HepG2 (cell line): ENCODE results near the gene HSPA6. TPM values are rescaled to one million over a fixed set of nuclear protein-coding genes. Genes with fewer than 3 reads are reported as not detected.
A peak's percentile ranks its signal among the peaks of the same experiment; 100 is the strongest.
"Not testable (repeated sequence)": the region's sequence is repeated elsewhere in the genome, so short reads cannot be mapped to it uniquely, and the experiment has no call there.

ENCODE experiments used
- ATAC-seq: fragments of 200-7000 bp; cut with Tn5 transposase; 3 replicates; pipeline ENCODE4 v1.9.1; 2020; ENCODE audit warnings: mild to moderate bottlenecking, moderate library complexity
- BruUV-seq: library from RNA; stranded (reverse); fragments of 400-500 nt; replicated peaks from 2 replicates; lab custom pipeline; 2021; lab: Mats Ljungman, UMichigan
- CTCF ChIA-PET: fragments of 300-600 bp; formaldehyde crosslinking; extraction: SDS; loops from one replicate; lab custom pipeline; 2021; ENCODE audit warnings: low total read pairs, inconsistent platforms, low intra/inter-chr PET ratio; lab: Yijun Ruan, JAX
- POLR2A ChIA-PET: fragments of 350-600 bp; sonication (Branson Sonifier 250); formaldehyde crosslinking; loops from one replicate; lab custom pipeline; 2020; ENCODE audit warnings: antibody characterized with exemption, inconsistent platforms; lab: Yijun Ruan, JAX
- DNase-seq: peaks from one replicate; pipeline ENCODE4 v3.0.0-alpha.2; 2015; ENCODE audit warnings: low spot score
- FAIRE-seq: peaks from 3 replicates; lab custom pipeline; 2011; peaks lifted over from hg19 to GRCh38; lab: Jason Lieb, UNC
- H2AFZ ChIP-seq: one replicate; pipeline ENCODE4 v1.6.1; 2011; ENCODE audit warnings: low read length, inconsistent platforms
- H3K27ac ChIP-seq: fragments of 300-600 bp; 3 replicates; pipeline ENCODE4 v1.8.0; 2011; ENCODE audit warnings: mixed run types, mild to moderate bottlenecking, mixed read lengths, low read length, inconsistent platforms; ENCODE audit not compliant: insufficient read depth; ENCODE audit errors: extremely low read length
- H3K27me3 ChIP-seq, 2 experiments: fragments of 200-600 bp in 1 of 2; 2 replicates in 1 of 2; 3 replicates in 1 of 2; pipeline versions ENCODE4 v1.6.0 to v1.8.0; 2011; ENCODE audit warnings: low read length in 2 of 2, mild to moderate bottlenecking in 2 of 2, moderate library complexity in 2 of 2, inconsistent platforms in 1 of 2; ENCODE audit not compliant: insufficient read depth in 2 of 2, control insufficient read depth in 1 of 2
- H3K36me3 ChIP-seq, 2 experiments: fragments of 200-600 bp in 1 of 2; replicated peaks in 1 of 2; 2 replicates in 1 of 2; 3 replicates in 1 of 2; pipeline versions ENCODE4 v1.5.1 to v1.8.0; 2011; ENCODE audit warnings: low read length in 2 of 2, inconsistent platforms in 1 of 2; ENCODE audit not compliant: insufficient read depth in 2 of 2, control insufficient read depth in 1 of 2
- H3K4me1 ChIP-seq: 2 replicates; pipeline ENCODE4 v1.5.1; 2012; ENCODE audit warnings: low read length, inconsistent platforms; ENCODE audit not compliant: insufficient read depth
- H3K4me2 ChIP-seq: 2 replicates; pipeline ENCODE4 v1.6.0; 2011; ENCODE audit warnings: low read depth, low read length, inconsistent platforms
- H3K4me3 ChIP-seq, 3 experiments: fragments of 200-600 bp in 1 of 3; sonication (generic), shearing (Covaris generic) in 1 of 3; replicated peaks in 1 of 3; 2 replicates each; pipeline ENCODE4 v1.5.1; 2011 to 2016; ENCODE audit warnings: low read length in 3 of 3, inconsistent platforms in 2 of 3, low read depth in 2 of 3, mild to moderate bottlenecking in 2 of 3, control low read depth in 1 of 3, mixed read lengths in 1 of 3; ENCODE audit not compliant: insufficient read depth in 1 of 3
- H3K79me2 ChIP-seq: one replicate; pipeline ENCODE4 v1.6.1; 2011; ENCODE audit warnings: low read length, inconsistent platforms; ENCODE audit not compliant: insufficient read depth
- H3K9ac ChIP-seq: 2 replicates; pipeline ENCODE4 v1.6.0; 2011; ENCODE audit warnings: mild to moderate bottlenecking, low read depth, low read length, inconsistent platforms; ENCODE audit not compliant: insufficient read depth
- H3K9me3 ChIP-seq: 2 replicates; pipeline ENCODE4 v1.5.1; 2012; ENCODE audit warnings: mild to moderate bottlenecking, low read length
- H4K20me1 ChIP-seq: 2 replicates; pipeline ENCODE4 v1.6.0; 2011; ENCODE audit warnings: inconsistent platforms, mild to moderate bottlenecking, low read length, moderate library complexity; ENCODE audit not compliant: insufficient read depth
- WGBS: methylation state at CpG from one replicate; pipeline ENCODE4 v1.1.6; 2017; ENCODE audit warnings: low lambda C conversion rate; 5-methylcytosine and 5-hydroxymethylcytosine counted together
- in situ Hi-C: cut with HindIII; loops from 2 replicates; pipeline ENCODE4 v1.10.0; 2017; ENCODE audit warnings: low pct_unique_long_range_greater_than_20kb; ENCODE audit not compliant: extremely low pct_ligation_motif_present
- intact Hi-C: fragments of 100-400 bp; cut with micrococcal nuclease; formaldehyde crosslinking; loops from one replicate; pipeline ENCODE4 v1.10.0; 2022; ENCODE audit not compliant: unreplicated experiment
- polyA plus RNA-seq, 8 experiments: library from polyadenylated mRNA; depleted of rRNA in 3 of 8; stranded (reverse) in 7 of 8; unstranded in 1 of 8; fragments of >200 nt; fragmentation: Illumina TruSeq in 4 of 8; extraction: Trizol in 4 of 8; gene quantifications; 2 replicates each; pipeline versions ENCODE4 v1.2.1 to v1.2.3, GENCODE V29; 2011 to 2016; ENCODE audit warnings: low read depth in 4 of 8, missing spikeins in 1 of 8, mixed read lengths in 1 of 8; ENCODE audit not compliant: insufficient read depth in 1 of 8
- total RNA-seq, 5 experiments: library from RNA; depleted of rRNA; stranded (reverse); fragments of >200 nt; fragmentation: Illumina TruSeq; extraction: Trizol; gene quantifications; 2 replicates each; pipeline ENCODE4 v1.2.3, GENCODE V29; 2016; ENCODE audit warnings: low read depth in 1 of 5

HSPA6 gene
- total and polyA plus RNA-seq, 2 of the 13 experiments (the other 11 are each of a cell fraction or from before 2014, with no cell fraction given), result 0.07 TPM; not detected in 1

- WGBS, result 3% methylated on average over 1 of the region's 1 CpG
- intact Hi-C loops, result loop anchor here (10.0 kb wide), 1 partner anchor 181 kb away; the partner anchor contains the start of gene DUSP12
- H3K9me3 ChIP-seq, ATAC-seq, H3K4me3 ChIP-seq, H3K36me3 ChIP-seq, H3K4me1 ChIP-seq, DNase-seq, POLR2A ChIA-PET, H2AFZ ChIP-seq, H3K27ac ChIP-seq, H3K9ac ChIP-seq, FAIRE-seq, H3K4me2 ChIP-seq, BruUV-seq, H3K79me2 ChIP-seq, H3K27me3 ChIP-seq, H4K20me1 ChIP-seq, CTCF ChIA-PET, in situ Hi-C loops: not testable (repeated sequence)
Measured at GRCh38 chr1:161563522-161563921, 39.2 kb downstream of the HSPA6 start.

GRCh38 chr1:161566602-161566960, 42.2 kb downstream of the HSPA6 start:
- 100% methylated on average over 1 of the region's 3 CpGs for WGBS
- H3K79me2 ChIP-seq, H3K27me3 ChIP-seq, H3K9me3 ChIP-seq, H3K4me3 ChIP-seq, H3K4me1 ChIP-seq, POLR2A ChIA-PET, H2AFZ ChIP-seq, H4K20me1 ChIP-seq, in situ Hi-C loops, DNase-seq, H3K27ac ChIP-seq, H3K9ac ChIP-seq, H3K36me3 ChIP-seq, BruUV-seq, FAIRE-seq: not testable (repeated sequence)
- H3K4me2 ChIP-seq, result peak overlapping the region; percentile 38; the same call in 1 of the 2 replicates
- ATAC-seq, result peak; percentile 29; the same call in 2 of the 3 replicates
- intact Hi-C loops, result loop anchor here (10.0 kb wide), 1 partner anchor 178 kb away; the partner anchor contains the start of gene DUSP12
- CTCF ChIA-PET, result interaction anchor here (2.0 kb wide), 1 partner anchor 175 kb away, joined by 10 read pairs; no protein-coding TSS in a partner anchor

- H2AFZ ChIP-seq, H3K27ac ChIP-seq, ATAC-seq, in situ Hi-C loops, H3K9ac ChIP-seq, H3K4me1 ChIP-seq, H3K9me3 ChIP-seq, DNase-seq, CTCF ChIA-PET, H3K27me3 ChIP-seq, BruUV-seq, H3K36me3 ChIP-seq, H3K4me3 ChIP-seq, intact Hi-C loops, H3K4me2 ChIP-seq, POLR2A ChIA-PET, H4K20me1 ChIP-seq, H3K79me2 ChIP-seq: not testable (repeated sequence)
- peak; percentile 53 for FAIRE-seq
- WGBS, result 23% methylated on average over 2 of the region's 8 CpGs
Measured at GRCh38 chr1:161571703-161572102, 47.4 kb downstream of the HSPA6 start.

Other genes starting within 250 kb of the HSPA6 start
- 7.3 and 18.3 TPM in 2 replicates for gene MPZ, start 214.6 kb upstream of the HSPA6 start, total RNA-seq (2016; rRNA removed; fragmentation: Illumina TruSeq; extraction: Trizol)
- gene MPZ, start 214.6 kb upstream of the HSPA6 start, polyA plus RNA-seq (2011; rRNA removed), result 24.6 and 26.7 TPM in 2 replicates
- gene SDHC, start 210.2 kb upstream of the HSPA6 start, total RNA-seq (2016; rRNA removed; fragmentation: Illumina TruSeq; extraction: Trizol), result 27.1 and 85.0 TPM in 2 replicates
- 199 and 229 TPM in 2 replicates for gene SDHC, start 210.2 kb upstream of the HSPA6 start, polyA plus RNA-seq (2011; rRNA removed)
- not detected in 2 replicates for gene CFAP126, start 156.7 kb upstream of the HSPA6 start, total RNA-seq (2016; rRNA removed; fragmentation: Illumina TruSeq; extraction: Trizol)
- gene CFAP126, start 156.7 kb upstream of the HSPA6 start, polyA plus RNA-seq (2011; rRNA removed), result not detected in 2 replicates
- not detected in 2 replicates for gene FCGR2A, start 19.1 kb upstream of the HSPA6 start, total RNA-seq (2016; rRNA removed; fragmentation: Illumina TruSeq; extraction: Trizol)
- gene FCGR2A, start 19.1 kb upstream of the HSPA6 start, polyA plus RNA-seq (2011; rRNA removed), result 0.31 and 0.44 TPM in 2 replicates
- not detected in 2 replicates for gene FCGR3A, start 25.3 kb downstream of the HSPA6 start, total RNA-seq (2016; rRNA removed; fragmentation: Illumina TruSeq; extraction: Trizol)
- not detected in 2 replicates for gene FCGR3A, start 25.3 kb downstream of the HSPA6 start, polyA plus RNA-seq (2011; rRNA removed)
- gene FCGR3B, start 106.6 kb downstream of the HSPA6 start, total RNA-seq (2016; rRNA removed; fragmentation: Illumina TruSeq; extraction: Trizol), result not detected in 2 replicates
- gene FCGR3B, start 106.6 kb downstream of the HSPA6 start, polyA plus RNA-seq (2011; rRNA removed), result not detected in 2 replicates
- not detected in 2 replicates for gene FCGR2B, start 138.6 kb downstream of the HSPA6 start, total RNA-seq (2016; rRNA removed; fragmentation: Illumina TruSeq; extraction: Trizol)
- gene FCGR2B, start 138.6 kb downstream of the HSPA6 start, polyA plus RNA-seq (2011; rRNA removed), result 0.03 TPM in 1 of 2 replicates, not detected in the other
- gene FCRLA, start 182.7 kb downstream of the HSPA6 start, total RNA-seq (2016; rRNA removed; fragmentation: Illumina TruSeq; extraction: Trizol), result not detected in 2 replicates
- gene FCRLA, start 182.7 kb downstream of the HSPA6 start, polyA plus RNA-seq (2011; rRNA removed), result not detected in 2 replicates
- 0.11 TPM in 1 of 2 replicates, not detected in the other for gene FCRLB, start 197.0 kb downstream of the HSPA6 start, total RNA-seq (2016; rRNA removed; fragmentation: Illumina TruSeq; extraction: Trizol)
- 0.03 and 0.08 TPM in 2 replicates for gene FCRLB, start 197.0 kb downstream of the HSPA6 start, polyA plus RNA-seq (2011; rRNA removed)
- 36.7 and 38.9 TPM in 2 replicates for gene DUSP12, start 225.2 kb downstream of the HSPA6 start, total RNA-seq (2016; rRNA removed; fragmentation: Illumina TruSeq; extraction: Trizol)
- 33.8 and 37.1 TPM in 2 replicates for gene DUSP12, start 225.2 kb downstream of the HSPA6 start, polyA plus RNA-seq (2011; rRNA removed)
- 10.5 and 13.2 TPM in 2 replicates for gene ATF6, start 241.8 kb downstream of the HSPA6 start, total RNA-seq (2016; rRNA removed; fragmentation: Illumina TruSeq; extraction: Trizol)
- gene ATF6, start 241.8 kb downstream of the HSPA6 start, polyA plus RNA-seq (2011; rRNA removed), result 12.9 and 14.5 TPM in 2 replicates